Stimulated activated naive B cell treated with anti-CD40 and anti-IgM and Interleukin-4, amounts not matched to agents 10 μg/mL and 1 μg/mL and 100 μg/mL, for 72 hours (primary cell): ENCODE data around the gene PGC.

Source experiments
- ATAC-seq, 2 donors: fragments of 150-1000 bp; cut with Tn5 transposase; replicated peaks; 2 replicates each; pipeline ENCODE4 v1.10.0; 2021; ENCODE audit warnings: moderate library complexity in 1 of 2
- DNase-seq: peaks from one replicate; pipeline ENCODE4 v3.0.0; 2021
- H3K27ac Mint-ChIP-seq: one replicate; pipeline ENCODE4 v1.8.0; 2022; ENCODE audit warnings: mild to moderate bottlenecking, mixed read lengths
- H3K27me3 Mint-ChIP-seq, 2 donors: one replicate each; pipeline ENCODE4 v1.8.0; 2022; ENCODE audit warnings: mixed read lengths in 2 of 2
- H3K36me3 Mint-ChIP-seq, 2 donors: one replicate each; pipeline ENCODE4 v1.8.0; 2022; ENCODE audit warnings: mixed read lengths in 2 of 2, mild to moderate bottlenecking in 1 of 2
- H3K4me1 Mint-ChIP-seq, 2 donors: one replicate each; pipeline ENCODE4 v1.8.0; 2022; ENCODE audit warnings: mixed read lengths in 2 of 2, mild to moderate bottlenecking in 1 of 2
- H3K4me3 Mint-ChIP-seq, 2 donors: one replicate each; pipeline ENCODE4 v1.8.0; 2022; ENCODE audit warnings: mild to moderate bottlenecking in 2 of 2, mixed read lengths in 2 of 2, moderate library complexity in 1 of 2
- H3K9me3 Mint-ChIP-seq, 2 donors: one replicate each; pipeline ENCODE4 v1.8.0; 2022; ENCODE audit warnings: mixed read lengths in 2 of 2, mild to moderate bottlenecking in 1 of 2

PGC gene

GRCh38 chr6:41713650-41714291, 33.4 kb downstream of the PGC start:
- DNase-seq, result peak; percentile 88
- peak; percentile 92 for ATAC-seq
- no peaks in the 10 kb centered on the region for H3K27me3 Mint-ChIP-seq
- H3K27ac Mint-ChIP-seq, result peak overlapping the region; percentile 97
- H3K36me3 Mint-ChIP-seq, result peaks cover 42 to 62% of the 10 kb centered on the region in 2 donors
- peaks cover 0 to 4% of the 10 kb centered on the region in 2 donors for H3K9me3 Mint-ChIP-seq
- H3K4me1 Mint-ChIP-seq, result peaks cover 74 to 97% of the 10 kb centered on the region in 2 donors
- peak overlapping the region; percentile 69 to 75 for H3K4me3 Mint-ChIP-seq

- peak overlapping the region; percentile 69 to 75 for H3K4me3 Mint-ChIP-seq
- H3K9me3 Mint-ChIP-seq, result peaks cover 0 to 4% of the 10 kb centered on the region in 2 donors
- H3K4me1 Mint-ChIP-seq, result peaks cover 74 to 97% of the 10 kb centered on the region in 2 donors
- no peaks in the 10 kb centered on the region for H3K27me3 Mint-ChIP-seq
- H3K36me3 Mint-ChIP-seq, result peaks cover 46 to 65% of the 10 kb centered on the region in 2 donors
- peak overlapping the region; percentile 97 for H3K27ac Mint-ChIP-seq
- peak in 1 of 2 donors; percentile 4 for ATAC-seq
- DNase-seq, result no peak
Observed at GRCh38 chr6:41713159-41713649, 34.0 kb downstream of the PGC start.

GRCh38 chr6:41712651-41713103, 34.5 kb downstream of the PGC start:
- peak overlapping the region; percentile 69 to 75 for H3K4me3 Mint-ChIP-seq
- H3K27me3 Mint-ChIP-seq, result no peaks in the 10 kb centered on the region
- peaks cover 0 to 4% of the 10 kb centered on the region in 2 donors for H3K9me3 Mint-ChIP-seq
- DNase-seq (no peak), ATAC-seq (no peak)
- H3K27ac Mint-ChIP-seq, result peak overlapping the region; percentile 97
- peaks cover 50 to 69% of the 10 kb centered on the region in 2 donors for H3K36me3 Mint-ChIP-seq
- peaks cover 79 to 97% of the 10 kb centered on the region in 2 donors for H3K4me1 Mint-ChIP-seq

- Mint-ChIP-seq H3K4me1 (peaks cover 79 to 97% of the 10 kb centered on the region in 2 donors), H3K4me3 (peak overlapping the region in 1 of 2 donors; percentile 49), H3K27me3 (no peaks in the 10 kb centered on the region), H3K9me3 (peaks cover 0 to 4% of the 10 kb centered on the region in 2 donors), H3K27ac (peak overlapping the region; percentile 97), H3K36me3 (peaks cover 42 to 68% of the 10 kb centered on the region in 2 donors)
- ATAC-seq (no peak), DNase-seq (no peak)
Observed at GRCh38 chr6:41711323-41712038, 35.7 kb downstream of the PGC start.

- Mint-ChIP-seq H3K27me3 (no peaks in the 10 kb centered on the region), H3K4me1 (peaks cover 83 to 98% of the 10 kb centered on the region in 2 donors), H3K36me3 (peaks cover 47 to 71% of the 10 kb centered on the region in 2 donors), H3K4me3 (peak overlapping the region in 1 of 2 donors; percentile 8), H3K27ac (peak overlapping the region; percentile 61), H3K9me3 (peaks cover 0 to 4% of the 10 kb centered on the region in 2 donors)
- no peak for ATAC-seq
- no peak for DNase-seq
Observed at GRCh38 chr6:41709375-41709774, 37.8 kb downstream of the PGC start.

GRCh38 chr6:41708856-41709255, 38.3 kb downstream of the PGC start:
- Mint-ChIP-seq H3K27me3 (no peaks in the 10 kb centered on the region), H3K4me3 (no peak overlapping the region), H3K4me1 (peaks cover 83 to 98% of the 10 kb centered on the region in 2 donors), H3K27ac (peak overlapping the region; percentile 99), H3K36me3 (peaks cover 49 to 71% of the 10 kb centered on the region in 2 donors), H3K9me3 (peaks cover 0 to 4% of the 10 kb centered on the region in 2 donors)
- ATAC-seq, result no peak
- DNase-seq, result no peak

GRCh38 chr6:41707565-41708200, 39.5 kb downstream of the PGC start:
- Mint-ChIP-seq H3K27me3 (no peaks in the 10 kb centered on the region), H3K36me3 (peaks cover 49 to 78% of the 10 kb centered on the region in 2 donors), H3K4me1 (peaks cover 79 to 98% of the 10 kb centered on the region in 2 donors), H3K4me3 (peak overlapping the region; percentile 78 to 86), H3K9me3 (peaks cover 0 to 4% of the 10 kb centered on the region in 2 donors), H3K27ac (peak overlapping the region; percentile 99)
- DNase-seq, result peak; percentile 31
- peak; percentile 6 to 13 for ATAC-seq

GRCh38 chr6:41706876-41707564, 40.2 kb downstream of the PGC start:
- H3K36me3 Mint-ChIP-seq, result peaks cover 51 to 73% of the 10 kb centered on the region in 2 donors
- ATAC-seq, result peak; percentile 34 to 49
- peaks cover 80 to 98% of the 10 kb centered on the region in 2 donors for H3K4me1 Mint-ChIP-seq
- DNase-seq, result peak; percentile 39
- H3K4me3 Mint-ChIP-seq, result peak overlapping the region; percentile 86 to 91
- H3K9me3 Mint-ChIP-seq, result peaks cover 0 to 4% of the 10 kb centered on the region in 2 donors
- no peaks in the 10 kb centered on the region for H3K27me3 Mint-ChIP-seq
- H3K27ac Mint-ChIP-seq, result peak overlapping the region; percentile 99

GRCh38 chr6:41705996-41706835, 41.0 kb downstream of the PGC start:
- H3K9me3 Mint-ChIP-seq, result peaks cover 0 to 4% of the 10 kb centered on the region in 2 donors
- peak; percentile 90 to 93 for ATAC-seq
- peaks cover 78 to 98% of the 10 kb centered on the region in 2 donors for H3K4me1 Mint-ChIP-seq
- H3K27ac Mint-ChIP-seq, result peak overlapping the region; percentile 99
- H3K36me3 Mint-ChIP-seq, result peaks cover 56 to 73% of the 10 kb centered on the region in 2 donors
- H3K4me3 Mint-ChIP-seq, result peak overlapping the region; percentile 86 to 91
- H3K27me3 Mint-ChIP-seq, result no peaks in the 10 kb centered on the region
- DNase-seq, result peak; percentile 92

GRCh38 chr6:41705311-41705995, 41.7 kb downstream of the PGC start:
- ATAC-seq (no peak), DNase-seq (no peak)
- Mint-ChIP-seq H3K27me3 (no peaks in the 10 kb centered on the region), H3K4me1 (peaks cover 79 to 98% of the 10 kb centered on the region in 2 donors), H3K27ac (peak overlapping the region; percentile 99), H3K36me3 (peaks cover 52 to 74% of the 10 kb centered on the region in 2 donors), H3K9me3 (peaks cover 0 to 2% of the 10 kb centered on the region in 2 donors), H3K4me3 (peak overlapping the region; percentile 86 to 91)

- Mint-ChIP-seq H3K36me3 (peaks cover 47 to 69% of the 10 kb centered on the region in 2 donors), H3K27me3 (no peaks in the 10 kb centered on the region), H3K4me1 (peaks cover 78 to 99% of the 10 kb centered on the region in 2 donors), H3K27ac (peak overlapping the region; percentile 99), H3K4me3 (peak overlapping the region; percentile 86 to 91), H3K9me3 (peaks cover 0 to 2% of the 10 kb centered on the region in 2 donors)
- DNase-seq, result no peak
- no peak for ATAC-seq
Observed at GRCh38 chr6:41704656-41705310, 42.4 kb downstream of the PGC start.

GRCh38 chr6:41704028-41704427, 43.2 kb downstream of the PGC start:
- peaks cover 43 to 68% of the 10 kb centered on the region in 2 donors for H3K36me3 Mint-ChIP-seq
- peak overlapping the region; percentile 86 to 91 for H3K4me3 Mint-ChIP-seq
- no peak for ATAC-seq
- H3K4me1 Mint-ChIP-seq, result peaks cover 79 to 100% of the 10 kb centered on the region in 2 donors
- no peaks in the 10 kb centered on the region for H3K9me3 Mint-ChIP-seq
- H3K27ac Mint-ChIP-seq, result peak overlapping the region; percentile 99
- no peaks in the 10 kb centered on the region for H3K27me3 Mint-ChIP-seq
- DNase-seq, result no peak
